ENCODE measurements around the gene PNLIPRP2.

Gene PNLIPRP2

DNA sequence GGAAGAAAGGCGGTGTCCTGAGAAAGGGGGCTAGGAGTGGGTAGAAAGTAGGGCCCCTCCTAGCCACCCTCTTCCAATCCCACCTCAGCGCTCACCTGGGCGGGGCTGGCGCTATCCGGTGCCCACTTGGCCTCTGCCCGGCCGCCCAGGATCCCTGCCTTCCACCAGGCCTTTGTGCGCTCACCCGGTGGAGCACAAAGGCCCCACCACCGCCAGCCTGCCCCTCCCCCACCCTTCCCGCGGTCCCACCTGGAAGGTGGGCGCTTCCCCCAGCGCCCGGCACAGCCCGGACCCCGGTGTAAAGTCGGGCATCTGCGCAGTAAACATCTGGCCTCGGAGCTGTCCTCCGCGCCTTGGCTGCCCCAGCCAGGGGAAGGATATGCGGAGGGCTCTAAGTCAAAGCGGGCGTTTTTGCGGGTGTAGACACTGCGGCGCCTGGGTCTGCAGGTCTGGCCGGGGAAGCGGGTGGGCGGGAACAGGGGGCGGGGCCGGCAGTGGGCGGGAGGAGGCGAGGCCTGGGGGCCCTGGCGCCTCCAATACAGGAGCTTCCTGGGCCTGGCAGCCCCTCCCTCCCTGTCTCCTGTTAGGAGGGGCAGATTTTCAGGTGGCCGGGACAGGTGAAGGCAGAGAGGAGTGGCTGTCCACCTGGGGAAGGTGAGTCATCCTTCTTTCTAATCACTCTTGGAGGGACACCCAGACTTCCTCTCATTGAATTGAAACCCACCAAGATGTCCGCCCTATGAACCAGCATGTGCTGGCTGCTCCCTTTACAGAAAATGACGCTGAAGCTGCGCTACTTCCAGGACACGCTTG, 49.3 kb downstream of the PNLIPRP2 start:
- no peak for DNase-seq
- no peaks in the 10 kb centered on the region for H3K79me2 ChIP-seq (ENCODE audit: insufficient read depth, low read length)
- H3K36me3 ChIP-seq (ENCODE audit: insufficient read depth, low read length) = no peaks in the 10 kb centered on the region
- no peaks in the 10 kb centered on the region for H3K27me3 ChIP-seq (ENCODE audit: insufficient read depth, low read length, poor library complexity)
- TF ChIP-seq, protein P1, sequence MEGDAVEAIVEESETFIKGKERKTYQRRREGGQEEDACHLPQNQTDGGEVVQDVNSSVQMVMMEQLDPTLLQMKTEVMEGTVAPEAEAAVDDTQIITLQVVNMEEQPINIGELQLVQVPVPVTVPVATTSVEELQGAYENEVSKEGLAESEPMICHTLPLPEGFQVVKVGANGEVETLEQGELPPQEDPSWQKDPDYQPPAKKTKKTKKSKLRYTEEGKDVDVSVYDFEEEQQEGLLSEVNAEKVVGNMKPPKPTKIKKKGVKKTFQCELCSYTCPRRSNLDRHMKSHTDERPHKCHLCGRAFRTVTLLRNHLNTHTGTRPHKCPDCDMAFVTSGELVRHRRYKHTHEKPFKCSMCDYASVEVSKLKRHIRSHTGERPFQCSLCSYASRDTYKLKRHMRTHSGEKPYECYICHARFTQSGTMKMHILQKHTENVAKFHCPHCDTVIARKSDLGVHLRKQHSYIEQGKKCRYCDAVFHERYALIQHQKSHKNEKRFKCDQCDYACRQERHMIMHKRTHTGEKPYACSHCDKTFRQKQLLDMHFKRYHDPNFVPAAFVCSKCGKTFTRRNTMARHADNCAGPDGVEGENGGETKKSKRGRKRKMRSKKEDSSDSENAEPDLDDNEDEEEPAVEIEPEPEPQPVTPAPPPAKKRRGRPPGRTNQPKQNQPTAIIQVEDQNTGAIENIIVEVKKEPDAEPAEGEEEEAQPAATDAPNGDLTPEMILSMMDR (IDR thresholded peaks at IDR 0.05; ENCODE audit: borderline replicate concordance, extremely low read depth, low read length, poor library complexity, severe bottlenecking) = no peak
- TF ChIP-seq EZH2 (IDR thresholded peaks at IDR 0.05; ENCODE audit: borderline replicate concordance, low read depth, low read length, severe bottlenecking) = no peak
- H3K27ac ChIP-seq (ENCODE audit: low read length) = no peak overlapping the region
- H2AFZ ChIP-seq (ENCODE audit: low read depth, low read length) = no peak overlapping the region
- no peak for ATAC-seq (ENCODE audit: insufficient read depth, low read depth)
- no peaks in the 10 kb centered on the region for H3K4me1 ChIP-seq (ENCODE audit: insufficient read depth, low read length)
- no peak overlapping the region for H3K4me2 ChIP-seq (ENCODE audit: insufficient read depth, low read length)
- H3K9me3 ChIP-seq (ENCODE audit: insufficient read depth, low read length, severe bottlenecking) = no peaks in the 10 kb centered on the region
- H3K4me3 ChIP-seq (ENCODE audit: low read depth in 1 of 2, low read length in 2 of 2) = no peak overlapping the region
- no peak overlapping the region for H3K9ac ChIP-seq (ENCODE audit: low read depth, low read length)
- no peaks in the 10 kb centered on the region for H4K20me1 ChIP-seq (ENCODE audit: insufficient read depth, low read length)

DNA sequence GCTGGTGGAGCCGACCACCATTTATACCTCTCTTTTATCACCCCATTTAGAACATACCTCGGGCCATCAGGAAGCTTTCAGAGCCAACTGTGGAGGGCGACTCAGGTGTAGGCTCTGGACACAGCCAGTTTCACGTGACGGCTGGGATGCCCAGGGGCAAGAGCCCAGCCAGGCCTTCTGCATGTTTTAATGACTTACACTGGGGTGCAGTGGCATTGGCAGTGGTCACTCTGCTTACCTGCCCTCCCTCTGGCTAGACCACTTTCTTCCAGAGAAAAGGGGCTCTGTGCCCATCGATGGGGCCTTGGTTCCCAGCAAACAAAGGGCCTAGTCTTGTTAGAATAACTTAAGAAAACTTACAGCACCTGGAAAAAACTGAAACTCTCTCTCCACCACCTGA, 50.0 kb downstream of the PNLIPRP2 start:
- ATAC-seq (ENCODE audit: insufficient read depth, low read depth) (no peak), DNase-seq (no peak)
- H3K79me2 ChIP-seq (ENCODE audit: insufficient read depth, low read length) = no peaks in the 10 kb centered on the region
- no peak overlapping the region for H3K27ac ChIP-seq (ENCODE audit: low read length)
- H3K9ac ChIP-seq (ENCODE audit: low read depth, low read length) = no peak overlapping the region
- H3K4me2 ChIP-seq (ENCODE audit: insufficient read depth, low read length) = no peak overlapping the region
- no peaks in the 10 kb centered on the region for H3K36me3 ChIP-seq (ENCODE audit: insufficient read depth, low read length)
- H2AFZ ChIP-seq (ENCODE audit: low read depth, low read length) = no peak overlapping the region
- no peaks in the 10 kb centered on the region for H4K20me1 ChIP-seq (ENCODE audit: insufficient read depth, low read length)
- TF ChIP-seq, protein P1 (IDR thresholded peaks at IDR 0.05; ENCODE audit: borderline replicate concordance, extremely low read depth, low read length, poor library complexity, severe bottlenecking) = no peak
- no peak for TF ChIP-seq EZH2 (IDR thresholded peaks at IDR 0.05; ENCODE audit: borderline replicate concordance, low read depth, low read length, severe bottlenecking)
- H3K4me1 ChIP-seq (ENCODE audit: insufficient read depth, low read length) = no peaks in the 10 kb centered on the region
- no peak overlapping the region for H3K4me3 ChIP-seq (ENCODE audit: low read depth in 1 of 2, low read length in 2 of 2)
- no peaks in the 10 kb centered on the region for H3K27me3 ChIP-seq (ENCODE audit: insufficient read depth, low read length, poor library complexity)
- no peaks in the 10 kb centered on the region for H3K9me3 ChIP-seq (ENCODE audit: insufficient read depth, low read length, severe bottlenecking)

DNA sequence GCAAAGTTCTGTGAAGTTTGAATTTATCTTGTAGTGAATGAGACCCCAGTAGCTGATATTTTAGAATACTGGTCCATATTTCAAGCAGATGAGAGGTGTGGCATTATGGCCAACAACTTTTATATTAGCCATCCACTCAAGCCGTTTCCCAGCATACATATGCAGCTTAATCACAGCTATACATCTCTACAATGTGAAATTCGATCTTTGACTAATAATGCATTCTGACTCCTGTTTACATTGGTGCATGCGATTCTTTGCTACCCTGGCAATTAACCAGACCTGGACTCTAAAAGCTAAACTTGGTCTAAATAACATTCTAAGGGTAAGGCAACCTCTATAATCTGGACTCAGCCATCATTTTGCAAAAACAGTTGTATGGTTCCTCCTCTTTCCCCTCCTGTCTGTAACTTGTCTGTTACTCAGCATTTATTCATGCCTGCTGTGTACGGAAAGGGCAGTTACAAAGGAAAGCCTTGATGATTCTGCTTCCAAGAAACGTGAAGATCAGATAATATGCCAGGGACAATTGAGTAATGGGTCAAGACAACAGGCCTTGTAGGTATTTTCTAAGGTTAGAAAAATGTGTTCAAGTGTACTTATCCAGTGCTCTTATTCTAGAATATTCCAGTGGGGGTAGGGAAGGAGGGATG, 50.6 kb downstream of the PNLIPRP2 start:
- ATAC-seq (ENCODE audit: insufficient read depth, low read depth) (no peak), DNase-seq (no peak)
- TF ChIP-seq, protein P1 (IDR thresholded peaks at IDR 0.05; ENCODE audit: borderline replicate concordance, extremely low read depth, low read length, poor library complexity, severe bottlenecking) = no peak
- TF ChIP-seq EZH2 (IDR thresholded peaks at IDR 0.05; ENCODE audit: borderline replicate concordance, low read depth, low read length, severe bottlenecking) = no peak
- H3K79me2 ChIP-seq (ENCODE audit: insufficient read depth, low read length) = no peaks in the 10 kb centered on the region
- H3K4me2 ChIP-seq (ENCODE audit: insufficient read depth, low read length) = no peak overlapping the region
- no peaks in the 10 kb centered on the region for H3K9me3 ChIP-seq (ENCODE audit: insufficient read depth, low read length, severe bottlenecking)
- H3K36me3 ChIP-seq (ENCODE audit: insufficient read depth, low read length) = no peaks in the 10 kb centered on the region
- H3K4me1 ChIP-seq (ENCODE audit: insufficient read depth, low read length) = no peaks in the 10 kb centered on the region
- H3K27ac ChIP-seq (ENCODE audit: low read length) = no peak overlapping the region
- no peaks in the 10 kb centered on the region for H3K27me3 ChIP-seq (ENCODE audit: insufficient read depth, low read length, poor library complexity)
- H2AFZ ChIP-seq (ENCODE audit: low read depth, low read length) = no peak overlapping the region
- no peak overlapping the region for H3K4me3 ChIP-seq (ENCODE audit: low read depth in 1 of 2, low read length in 2 of 2)
- H4K20me1 ChIP-seq (ENCODE audit: insufficient read depth, low read length) = no peaks in the 10 kb centered on the region
- H3K9ac ChIP-seq (ENCODE audit: low read depth, low read length) = no peak overlapping the region
